ENCODE measurements around the gene DCST2. TPM values are rescaled to one million over a fixed set of nuclear protein-coding genes. Genes with fewer than 3 reads are reported as not detected.

The DCST2 gene
- total and polyA plus RNA-seq, 2 of the 8 experiments (the other 6 are each of a cell fraction or from before 2014, with no cell fraction given), result 0.43 to 2.1 TPM

GRCh38 chr1:155006601-155007101 is 26.9 kb downstream of the DCST2 start:
- no peak overlapping the region for H3K14ac ChIP-seq (ENCODE audit: insufficient read length)
- H3K23ac ChIP-seq (ENCODE audit: insufficient read length), result no peak overlapping the region
- no peak overlapping the region for H2BK5ac ChIP-seq (ENCODE audit: low read depth, low read length)
- H2BK20ac ChIP-seq (ENCODE audit: low read length), result no peak overlapping the region
- H4K5ac ChIP-seq (ENCODE audit: insufficient read length, low read depth, low read length), result no peak overlapping the region
- H3K56ac ChIP-seq (replicated peaks; ENCODE audit: insufficient read length, low read depth, low read length), result no peak overlapping the region
- no peak overlapping the region for H4K91ac ChIP-seq (replicated peaks; ENCODE audit: insufficient read length, low read length)
- H2BK12ac ChIP-seq (ENCODE audit: low read depth, low read length), result no peak overlapping the region
- peaks cover 6 to 52% (median 30%) of the 10 kb centered on the region in 4 experiments for H3K4me1 ChIP-seq (replicated peaks in 1 of 4; ENCODE audit: control insufficient read depth in 3 of 4, insufficient read depth in 4 of 4, low read length in 3 of 4)
- TF ChIP-seq CTBP2 (IDR thresholded peaks at IDR 0.05; ENCODE audit: borderline replicate concordance, insufficient read depth, insufficient read length, low read length) (no peak), SIX5 (IDR thresholded peaks at IDR 0.05; ENCODE audit: low read depth, low read length) (peak; percentile 93)
- no peak overlapping the region for H3K4ac ChIP-seq (replicated peaks; ENCODE audit: insufficient read length, low read depth, low read length)
- DNase-seq (ENCODE audit: low read depth in 1 of 2, low spot score in 2 of 2) (no peak), FAIRE-seq (no peak)
- H3K23me2 ChIP-seq (ENCODE audit: low read depth, low read length), result peaks cover 5% of the 10 kb centered on the region; the same call in 1 of the 2 replicates
- H3K9me3 ChIP-seq (ENCODE audit: insufficient read depth in 2 of 2, low read depth in 1 of 2, low read length in 1 of 2), result no peaks in the 10 kb centered on the region
- CTCF ChIA-PET (ENCODE audit: partially characterized antibody), result interaction anchor here (0.5 to 18.6 kb wide), 10 partner anchors 9 to 130 kb away, joined by 3 to 354 read pairs (median 6); partner anchors contain the start of genes ADAM15, LENEP, PBXIP1 and ZBTB7B
- POLR2A ChIA-PET (ENCODE audit: partially characterized antibody), result interaction anchor here (0.6 to 9.3 kb wide), 7 partner anchors 9 to 1039 kb away, joined by 3 to 128 read pairs (median 3); partner anchors contain the start of genes ADAM15 and CREB3L4
- peaks cover 0 to 2% (median 0%) of the 10 kb centered on the region in 4 experiments; a peak in 2 of 8 replicates for H3K36me3 ChIP-seq (ENCODE audit: control insufficient read depth in 2 of 4, insufficient read depth in 4 of 4, low read length in 3 of 4)
- H2BK15ac ChIP-seq (ENCODE audit: low read length), result peak overlapping the region; percentile 72; the same call in 1 of the 2 replicates
- H3K27ac ChIP-seq (ENCODE audit: low read depth, low read length), result no peak overlapping the region
- no peak overlapping the region for H4K8ac ChIP-seq (ENCODE audit: extremely low read depth, insufficient read depth, low read length)
- 90% methylated on average over 2 of the region's 2 CpGs; no CpG with 5 or more reads in 1 of the 2 experiments for WGBS, 2 experiments (ENCODE audit: extremely low coverage in 1 of 2, insufficient coverage in 1 of 2, insufficient read length in 1 of 2, insufficient replicate concordance in 2 of 2, low coverage in 1 of 2, low lambda C conversion rate in 2 of 2, missing lambda C conversion rate in 1 of 2)
- H2AK5ac ChIP-seq (ENCODE audit: low read depth, low read length), result no peak overlapping the region
- no peak overlapping the region for H3K9ac ChIP-seq (replicated peaks in 1 of 4; ENCODE audit: extremely low read depth in 1 of 4, low read depth in 3 of 4, low read length in 3 of 4)
- no peak overlapping the region for H3K4me3 ChIP-seq (ENCODE audit: extremely low read depth in 1 of 4, insufficient read depth in 2 of 4, low read depth in 3 of 4, low read length in 4 of 4)
- H3K18ac ChIP-seq (ENCODE audit: extremely low read depth, low read length), result no peak overlapping the region
- peaks cover 0 to 59% of the 10 kb centered on the region in 2 experiments; a peak in 3 of 4 replicates for H3K79me2 ChIP-seq (ENCODE audit: control insufficient read depth in 1 of 2, insufficient read depth in 2 of 2, low read length in 2 of 2)
- no peaks in the 10 kb centered on the region for H3K27me3 ChIP-seq (replicated peaks in 1 of 4; ENCODE audit: control insufficient read depth in 3 of 4, extremely low read depth in 1 of 4, insufficient read depth in 3 of 4, low read length in 3 of 4)
- H3K4me2 ChIP-seq (ENCODE audit: insufficient read depth in 1 of 2, low read depth in 2 of 2, low read length in 2 of 2), result no peak overlapping the region
- no peak overlapping the region for H2AFZ ChIP-seq (ENCODE audit: low read length)
- H3K79me1 ChIP-seq (ENCODE audit: low read depth, low read length), result peaks cover 17% of the 10 kb centered on the region
- peaks cover 0 to 17% of the 10 kb centered on the region in 2 experiments for H4K20me1 ChIP-seq (replicated peaks in 1 of 2; ENCODE audit: control insufficient read depth in 1 of 2, insufficient read depth in 2 of 2, low read length in 2 of 2)
- no peak overlapping the region for H2BK120ac ChIP-seq (replicated peaks; ENCODE audit: low read depth, low read length)

Data from H1 (cell line).